SK-N-SH (cell line): ENCODE measurements around the gene MIEN1. TPM values are rescaled to one million over a fixed set of nuclear protein-coding genes. Genes with fewer than 3 reads are reported as not detected.

Experiments used
- CTCF ChIA-PET: fragments of 300-600, 350-600 bp; formaldehyde crosslinking; extraction: SDS; loops from one replicate; lab custom pipeline; 2021; lab: Yijun Ruan, JAX
- POLR2A ChIA-PET: fragments of 350-600 bp; sonication (Branson Sonifier 250); formaldehyde crosslinking; extraction: SDS; loops from one replicate; lab custom pipeline; 2020; ENCODE audit warnings: antibody characterized with exemption, inconsistent platforms; lab: Yijun Ruan, JAX
- DNase-seq: peaks from one replicate; pipeline ENCODE4 v3.0.0; 2012
- H2AFZ ChIP-seq: fragments of 200-600 bp; sonication (generic); 2 replicates; pipeline ENCODE4 v1.8.1; 2016; ENCODE audit warnings: antibody characterized with exemption, mild to moderate bottlenecking, low read depth
- H3F3A ChIP-seq: fragments of 200-600 bp; sonication (generic); replicated peaks from 2 replicates; pipeline ENCODE3; 2016; ENCODE audit warnings: antibody characterized with exemption, mild to moderate bottlenecking; ENCODE audit not compliant: insufficient read depth
- H3K27ac ChIP-seq, 2 experiments: fragments of 200-500 bp in 1 of 2; fragments of 200-600 bp in 1 of 2; sonication (Bioruptor generic) in 1 of 2; sonication (generic), shearing (Covaris generic) in 1 of 2; 2 replicates each; pipeline versions ENCODE4 v1.5.1 to v1.6.1; 2014 to 2016; ENCODE audit warnings: low read depth in 2 of 2, inconsistent platforms in 1 of 2, low read length in 1 of 2, mild to moderate bottlenecking in 1 of 2, mixed read lengths in 1 of 2
- H3K27me3 ChIP-seq: fragments of 200-600 bp; sonication (generic), shearing (Covaris generic); 2 replicates; pipeline ENCODE4 v1.6.1; 2016; ENCODE audit warnings: mixed run types; ENCODE audit not compliant: insufficient read depth
- H3K36me3 ChIP-seq, 2 experiments: fragments of 200-500 bp in 1 of 2; fragments of 200-600 bp in 1 of 2; sonication (Bioruptor generic) in 1 of 2; sonication (generic) in 1 of 2; replicated peaks in 1 of 2; 2 replicates each; pipeline versions ENCODE3 to v1.5.1; 2014 to 2016; ENCODE audit warnings: low read length in 1 of 2, mild to moderate bottlenecking in 1 of 2; ENCODE audit not compliant: insufficient read depth in 2 of 2, control insufficient read depth in 1 of 2
- H3K4me1 ChIP-seq, 2 experiments: fragments of 200-500 bp in 1 of 2; fragments of 200-600 bp in 1 of 2; sonication (Bioruptor generic) in 1 of 2; sonication (generic), shearing (Covaris generic) in 1 of 2; 2 replicates each; pipeline versions ENCODE4 v1.5.1 to v1.6.1; 2014 to 2016; ENCODE audit warnings: low read depth in 1 of 2, low read length in 1 of 2, mixed run types in 1 of 2; ENCODE audit not compliant: insufficient read depth in 2 of 2, control insufficient read depth in 1 of 2
- H3K4me2 ChIP-seq: fragments of 200-600 bp; sonication (generic), shearing (Covaris generic); 2 replicates; pipeline ENCODE4 v1.6.1; 2017; ENCODE audit warnings: mixed run types
- H3K4me3 ChIP-seq, 2 experiments: fragments of 200-500 bp in 1 of 2; fragments of 200-600 bp in 1 of 2; sonication (Bioruptor generic) in 1 of 2; sonication (generic), shearing (Covaris generic) in 1 of 2; 2 replicates each; pipeline versions ENCODE4 v1.5.1 to v1.8.1; 2014 to 2016; ENCODE audit warnings: low read depth in 2 of 2, inconsistent platforms in 1 of 2, low read length in 1 of 2, mild to moderate bottlenecking in 1 of 2, mixed read lengths in 1 of 2, moderate library complexity in 1 of 2
- H3K79me2 ChIP-seq: fragments of 200-600 bp; sonication (generic); 2 replicates; pipeline ENCODE4 v1.8.1; 2017; ENCODE audit warnings: mild to moderate bottlenecking; ENCODE audit not compliant: insufficient read depth
- H3K9ac ChIP-seq: fragments of 200-600 bp; sonication (generic); 2 replicates; pipeline ENCODE4 v1.6.1; 2017; ENCODE audit warnings: mixed run types
- H3K9me2 ChIP-seq: fragments of 200-600 bp; sonication (generic); 2 replicates; pipeline ENCODE4 v1.6.1; 2017; ENCODE audit warnings: mixed run types
- H3K9me3 ChIP-seq: fragments of 200-600 bp; sonication (generic); 2 replicates; pipeline ENCODE4 v1.6.1; 2017; ENCODE audit warnings: mixed run types, mild to moderate bottlenecking, moderate library complexity
- H4K20me1 ChIP-seq: fragments of 200-600 bp; sonication (generic); 2 replicates; pipeline ENCODE4 v1.6.1; 2017; ENCODE audit warnings: mild to moderate bottlenecking, mixed run types; ENCODE audit not compliant: insufficient read depth
- EP300 ChIP-seq, 2 experiments: IDR thresholded peaks; 2 replicates each; pipeline versions ENCODE4 v1.4.0 to v1.6.1; 2012; ENCODE audit warnings: borderline replicate concordance in 1 of 2, low read depth in 1 of 2, low read length in 1 of 2
- EZH2phosphoT487 ChIP-seq: fragments of 200-600 bp; sonication (generic); IDR thresholded peaks from 2 replicates; pipeline ENCODE4 v1.6.1; 2017; ENCODE audit warnings: low read depth, mixed run types, mild to moderate bottlenecking, antibody characterized with exemption, moderate library complexity, borderline replicate concordance
- FOXJ3 ChIP-seq: sonication (generic); formaldehyde crosslinking; IDR thresholded peaks from 2 replicates; pipeline ENCODE4 v1.5.1; 2020; ENCODE audit warnings: mild to moderate bottlenecking, missing genetic modification reagents
- GABPA ChIP-seq: IDR thresholded peaks from 2 replicates; pipeline ENCODE4 v1.4.0; 2012; ENCODE audit warnings: low read depth, mild to moderate bottlenecking
- GATA2 ChIP-seq: sonication (generic); formaldehyde crosslinking; IDR thresholded peaks from 2 replicates; pipeline ENCODE4 v1.5.0; 2020; ENCODE audit warnings: mild to moderate bottlenecking, missing genetic modification reagents
- JUND ChIP-seq: IDR thresholded peaks from 2 replicates; pipeline ENCODE4 v1.4.0; 2012
- MEF2A ChIP-seq: IDR thresholded peaks from 2 replicates; pipeline ENCODE4 v1.4.0; 2012; ENCODE audit warnings: low read depth, borderline replicate concordance
- NFIC ChIP-seq: IDR thresholded peaks from 2 replicates; pipeline ENCODE4 v1.4.0; 2012; ENCODE audit warnings: borderline replicate concordance
- POLR2AphosphoS5 ChIP-seq: IDR thresholded peaks from 2 replicates; pipeline ENCODE4 v1.6.1; 2012; ENCODE audit warnings: low read depth, low read length
- RAD21 ChIP-seq: IDR thresholded peaks from 2 replicates; pipeline ENCODE4 v1.6.1; 2012; ENCODE audit warnings: mild to moderate bottlenecking, low read length
- RXRA ChIP-seq: IDR thresholded peaks from 2 replicates; pipeline ENCODE4 v1.4.0; 2012; ENCODE audit warnings: low read depth, mild to moderate bottlenecking, borderline replicate concordance
- SIN3A ChIP-seq: IDR thresholded peaks from 2 replicates; pipeline ENCODE4 v1.6.1; 2012; ENCODE audit warnings: low read depth, mild to moderate bottlenecking, low read length, moderate library complexity, borderline replicate concordance
- TAF1 ChIP-seq: IDR thresholded peaks from 2 replicates; pipeline ENCODE4 v1.6.1; 2012; ENCODE audit warnings: low read depth, mild to moderate bottlenecking, low read length, moderate library complexity, borderline replicate concordance
- YY1 ChIP-seq: IDR thresholded peaks from 2 replicates; pipeline ENCODE4 v1.4.0; 2012; ENCODE audit warnings: low read depth, mild to moderate bottlenecking
- WGBS: methylation state at CpG from one replicate; pipeline ENCODE4 v1.1.6; 2017; ENCODE audit warnings: low lambda C conversion rate; 5-methylcytosine and 5-hydroxymethylcytosine counted together
- polyA plus RNA-seq, 3 experiments: library from polyadenylated mRNA; depleted of rRNA; stranded (reverse); fragments of >200 nt; gene quantifications; 2 replicates each; pipeline ENCODE4 v1.2.3, GENCODE V29; 2012
- TF ChIP-seq, protein P1 (sequence below): IDR thresholded peaks from 2 replicates; pipeline ENCODE4 v1.6.1; 2012; ENCODE audit warnings: mild to moderate bottlenecking, low read depth, low read length, moderate library complexity
- TF ChIP-seq, protein P2 (sequence below): fragments of 150-350 bp; IDR thresholded peaks from 2 replicates; pipeline ENCODE4 v1.6.1; 2016; ENCODE audit warnings: mild to moderate bottlenecking, low read depth, low read length
- TF ChIP-seq, protein P3 (sequence below): IDR thresholded peaks from 2 replicates; pipeline ENCODE4; 2012
- TF ChIP-seq, protein P4 (sequence below): fragments of 150-350 bp; IDR thresholded peaks from 2 replicates; pipeline ENCODE4 v1.6.1; 2017; ENCODE audit warnings: antibody characterized with exemption, low read length, low read depth, borderline replicate concordance

MIEN1 gene
- polyA plus RNA-seq, 1 of the 3 experiments (the other 2 are of a cell fraction) = 100 TPM

DNA sequence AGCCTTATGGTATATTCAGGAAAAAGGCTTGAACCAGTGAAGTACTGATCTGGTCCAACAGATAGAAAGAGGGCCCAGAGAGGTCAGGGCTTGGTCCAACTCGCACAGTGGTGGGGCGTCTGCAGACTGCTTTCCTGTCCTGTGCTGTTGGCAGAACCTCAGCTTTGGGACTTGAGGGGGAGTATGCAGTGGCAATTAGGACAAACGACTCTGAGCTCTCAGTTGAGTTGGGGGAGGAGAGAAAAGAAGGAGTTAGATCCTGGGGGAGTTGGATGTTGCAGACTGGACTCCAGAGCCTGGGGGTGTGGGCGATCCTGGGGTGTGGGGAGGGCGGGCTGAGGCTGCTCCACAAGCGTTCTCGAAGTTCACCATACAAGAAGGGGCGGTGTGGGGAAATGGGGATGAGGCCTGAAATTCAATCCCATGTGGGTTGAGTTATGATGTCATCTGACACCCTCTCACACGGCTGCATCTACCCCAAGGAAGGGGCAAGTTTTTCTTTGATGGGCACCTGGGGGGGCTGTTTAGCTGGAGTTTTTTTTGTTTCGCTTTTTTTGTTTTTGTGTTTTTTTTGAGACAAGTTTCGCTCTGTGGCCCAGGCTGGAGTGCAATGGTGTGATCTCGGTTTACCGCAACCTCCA lies 22.0 kb upstream of the MIEN1 start:
- no peak for DNase-seq
- POLR2A ChIA-PET = interaction anchor here (1.8 kb wide), 1 partner anchor 131 kb away, joined by 5 read pairs; no protein-coding TSS in a partner anchor
- Histone ChIP-seq H3K27me3 (peaks cover 4% of the 10 kb centered on the region; the same call in 1 of the 2 replicates), H3K4me1 (peaks cover 0 to 12% of the 10 kb centered on the region in 2 experiments; a peak in 1 of 4 replicates), H3K9me3 (no peaks in the 10 kb centered on the region), H3K79me2 (no peaks in the 10 kb centered on the region), H3K4me3 (no peak overlapping the region), H3K9ac (no peak overlapping the region), H3K9me2 (no peaks in the 10 kb centered on the region), H3K4me2 (no peak overlapping the region), H3K36me3 (no peaks in the 10 kb centered on the region), H3K27ac (no peak overlapping the region), H3F3A (peaks cover 5% of the 10 kb centered on the region), H4K20me1 (no peaks in the 10 kb centered on the region), H2AFZ (no peak overlapping the region)
- 89% methylated on average over 13 of the region's 13 CpGs for WGBS
- CTCF ChIA-PET = interaction anchor here (0.7 to 3.1 kb wide), 7 partner anchors 12 to 134 kb away, joined by 3 to 21 read pairs (median 5); partner anchors contain the start of genes MIEN1 and PGAP3
- TF ChIP-seq FOXJ3 (CRISPR knock-in tag) (no peak), GATA2 (CRISPR knock-in tag) (no peak), RXRA (no peak), JUND (no peak), NFIC (no peak), YY1 (no peak), RAD21 (no peak), POLR2AphosphoS5 (no peak), SIN3A (no peak), MEF2A (no peak), EZH2phosphoT487 (no peak), TAF1 (no peak), GABPA (no peak), EP300 (IDR thresholded peaks at IDR 0.05; ENCODE audit: borderline replicate concordance in 1 of 2, low read depth in 1 of 2, low read length in 1 of 2) (no peak)
- TF ChIP-seq, protein P1, sequence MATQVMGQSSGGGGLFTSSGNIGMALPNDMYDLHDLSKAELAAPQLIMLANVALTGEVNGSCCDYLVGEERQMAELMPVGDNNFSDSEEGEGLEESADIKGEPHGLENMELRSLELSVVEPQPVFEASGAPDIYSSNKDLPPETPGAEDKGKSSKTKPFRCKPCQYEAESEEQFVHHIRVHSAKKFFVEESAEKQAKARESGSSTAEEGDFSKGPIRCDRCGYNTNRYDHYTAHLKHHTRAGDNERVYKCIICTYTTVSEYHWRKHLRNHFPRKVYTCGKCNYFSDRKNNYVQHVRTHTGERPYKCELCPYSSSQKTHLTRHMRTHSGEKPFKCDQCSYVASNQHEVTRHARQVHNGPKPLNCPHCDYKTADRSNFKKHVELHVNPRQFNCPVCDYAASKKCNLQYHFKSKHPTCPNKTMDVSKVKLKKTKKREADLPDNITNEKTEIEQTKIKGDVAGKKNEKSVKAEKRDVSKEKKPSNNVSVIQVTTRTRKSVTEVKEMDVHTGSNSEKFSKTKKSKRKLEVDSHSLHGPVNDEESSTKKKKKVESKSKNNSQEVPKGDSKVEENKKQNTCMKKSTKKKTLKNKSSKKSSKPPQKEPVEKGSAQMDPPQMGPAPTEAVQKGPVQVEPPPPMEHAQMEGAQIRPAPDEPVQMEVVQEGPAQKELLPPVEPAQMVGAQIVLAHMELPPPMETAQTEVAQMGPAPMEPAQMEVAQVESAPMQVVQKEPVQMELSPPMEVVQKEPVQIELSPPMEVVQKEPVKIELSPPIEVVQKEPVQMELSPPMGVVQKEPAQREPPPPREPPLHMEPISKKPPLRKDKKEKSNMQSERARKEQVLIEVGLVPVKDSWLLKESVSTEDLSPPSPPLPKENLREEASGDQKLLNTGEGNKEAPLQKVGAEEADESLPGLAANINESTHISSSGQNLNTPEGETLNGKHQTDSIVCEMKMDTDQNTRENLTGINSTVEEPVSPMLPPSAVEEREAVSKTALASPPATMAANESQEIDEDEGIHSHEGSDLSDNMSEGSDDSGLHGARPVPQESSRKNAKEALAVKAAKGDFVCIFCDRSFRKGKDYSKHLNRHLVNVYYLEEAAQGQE = no peak
- TF ChIP-seq, protein P2, sequence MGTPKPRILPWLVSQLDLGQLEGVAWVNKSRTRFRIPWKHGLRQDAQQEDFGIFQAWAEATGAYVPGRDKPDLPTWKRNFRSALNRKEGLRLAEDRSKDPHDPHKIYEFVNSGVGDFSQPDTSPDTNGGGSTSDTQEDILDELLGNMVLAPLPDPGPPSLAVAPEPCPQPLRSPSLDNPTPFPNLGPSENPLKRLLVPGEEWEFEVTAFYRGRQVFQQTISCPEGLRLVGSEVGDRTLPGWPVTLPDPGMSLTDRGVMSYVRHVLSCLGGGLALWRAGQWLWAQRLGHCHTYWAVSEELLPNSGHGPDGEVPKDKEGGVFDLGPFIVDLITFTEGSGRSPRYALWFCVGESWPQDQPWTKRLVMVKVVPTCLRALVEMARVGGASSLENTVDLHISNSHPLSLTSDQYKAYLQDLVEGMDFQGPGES = no peak
- TF ChIP-seq, protein P3, sequence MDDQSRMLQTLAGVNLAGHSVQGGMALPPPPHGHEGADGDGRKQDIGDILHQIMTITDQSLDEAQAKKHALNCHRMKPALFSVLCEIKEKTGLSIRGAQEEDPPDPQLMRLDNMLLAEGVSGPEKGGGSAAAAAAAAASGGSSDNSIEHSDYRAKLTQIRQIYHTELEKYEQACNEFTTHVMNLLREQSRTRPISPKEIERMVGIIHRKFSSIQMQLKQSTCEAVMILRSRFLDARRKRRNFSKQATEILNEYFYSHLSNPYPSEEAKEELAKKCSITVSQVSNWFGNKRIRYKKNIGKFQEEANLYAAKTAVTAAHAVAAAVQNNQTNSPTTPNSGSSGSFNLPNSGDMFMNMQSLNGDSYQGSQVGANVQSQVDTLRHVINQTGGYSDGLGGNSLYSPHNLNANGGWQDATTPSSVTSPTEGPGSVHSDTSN = no peak
- TF ChIP-seq, protein P4, sequence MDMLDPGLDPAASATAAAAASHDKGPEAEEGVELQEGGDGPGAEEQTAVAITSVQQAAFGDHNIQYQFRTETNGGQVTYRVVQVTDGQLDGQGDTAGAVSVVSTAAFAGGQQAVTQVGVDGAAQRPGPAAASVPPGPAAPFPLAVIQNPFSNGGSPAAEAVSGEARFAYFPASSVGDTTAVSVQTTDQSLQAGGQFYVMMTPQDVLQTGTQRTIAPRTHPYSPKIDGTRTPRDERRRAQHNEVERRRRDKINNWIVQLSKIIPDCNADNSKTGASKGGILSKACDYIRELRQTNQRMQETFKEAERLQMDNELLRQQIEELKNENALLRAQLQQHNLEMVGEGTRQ = no peak
- TF ChIP-seq, all 33 proteins: peak for 0
